Retinal pigment epithelial cell (primary cell): ENCODE data around the gene PCSK6.

Source experiments
- DNase-seq: peaks from one replicate; pipeline ENCODE4 v3.0.0-alpha.2; 2010; ENCODE audit warnings: low read depth
- H3K4me3 ChIP-seq: 2 replicates; pipeline ENCODE4 v1.5.1; 2011; ENCODE audit warnings: mild to moderate bottlenecking, low read length, control low read depth, moderate library complexity
- TF ChIP-seq, protein P1 (sequence below): conservative IDR thresholded peaks from 2 replicates; pipeline ENCODE4 v1.5.1; 2011; ENCODE audit warnings: low read depth, low read length, control low read depth, inconsistent platforms

The PCSK6 gene

DNA sequence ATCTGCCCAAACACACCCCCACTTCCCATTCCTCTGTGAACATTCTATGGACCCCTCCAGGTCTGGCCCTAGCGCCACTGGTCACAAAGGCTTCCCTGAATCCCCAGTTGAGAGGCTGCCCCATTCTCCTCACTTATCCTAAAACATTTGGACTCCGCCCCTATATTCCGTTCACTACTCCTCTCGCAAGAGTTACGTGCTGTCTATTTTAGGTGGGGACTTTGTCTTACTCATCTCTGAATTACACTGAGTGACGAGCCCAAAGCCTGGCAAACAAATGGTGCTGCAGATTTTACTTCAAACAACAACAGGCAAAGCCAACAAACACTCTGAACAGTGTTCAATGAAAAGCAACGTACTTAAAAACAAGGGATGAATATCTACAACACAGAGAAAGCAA, 14.5 kb downstream of the PCSK6 start:
- TF ChIP-seq, protein P1, sequence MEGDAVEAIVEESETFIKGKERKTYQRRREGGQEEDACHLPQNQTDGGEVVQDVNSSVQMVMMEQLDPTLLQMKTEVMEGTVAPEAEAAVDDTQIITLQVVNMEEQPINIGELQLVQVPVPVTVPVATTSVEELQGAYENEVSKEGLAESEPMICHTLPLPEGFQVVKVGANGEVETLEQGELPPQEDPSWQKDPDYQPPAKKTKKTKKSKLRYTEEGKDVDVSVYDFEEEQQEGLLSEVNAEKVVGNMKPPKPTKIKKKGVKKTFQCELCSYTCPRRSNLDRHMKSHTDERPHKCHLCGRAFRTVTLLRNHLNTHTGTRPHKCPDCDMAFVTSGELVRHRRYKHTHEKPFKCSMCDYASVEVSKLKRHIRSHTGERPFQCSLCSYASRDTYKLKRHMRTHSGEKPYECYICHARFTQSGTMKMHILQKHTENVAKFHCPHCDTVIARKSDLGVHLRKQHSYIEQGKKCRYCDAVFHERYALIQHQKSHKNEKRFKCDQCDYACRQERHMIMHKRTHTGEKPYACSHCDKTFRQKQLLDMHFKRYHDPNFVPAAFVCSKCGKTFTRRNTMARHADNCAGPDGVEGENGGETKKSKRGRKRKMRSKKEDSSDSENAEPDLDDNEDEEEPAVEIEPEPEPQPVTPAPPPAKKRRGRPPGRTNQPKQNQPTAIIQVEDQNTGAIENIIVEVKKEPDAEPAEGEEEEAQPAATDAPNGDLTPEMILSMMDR, result no peak
- H3K4me3 ChIP-seq, result no peak overlapping the region
- DNase-seq, result no peak

DNA sequence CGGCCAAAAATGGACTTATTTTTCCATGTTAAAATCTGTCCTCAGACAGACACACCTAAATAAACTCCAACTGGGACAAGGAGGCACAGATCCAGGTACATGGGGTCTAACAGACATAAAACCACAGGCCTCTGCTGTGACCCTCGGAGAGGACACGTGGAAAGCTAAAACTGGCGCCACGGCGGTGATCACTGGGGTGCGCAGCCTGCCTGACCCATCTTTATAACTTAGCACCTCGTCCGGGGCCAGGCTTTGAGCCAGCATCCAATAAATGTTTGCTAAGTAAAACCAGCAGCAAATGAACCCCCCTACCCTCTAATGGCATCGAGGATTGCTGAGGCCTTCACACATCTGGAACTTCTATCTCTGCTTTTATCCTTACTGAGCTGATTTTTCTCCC, 15.3 kb downstream of the PCSK6 start:
- DNase-seq, result no peak
- TF ChIP-seq, protein P1, result no peak
- H3K4me3 ChIP-seq, result no peak overlapping the region

DNA sequence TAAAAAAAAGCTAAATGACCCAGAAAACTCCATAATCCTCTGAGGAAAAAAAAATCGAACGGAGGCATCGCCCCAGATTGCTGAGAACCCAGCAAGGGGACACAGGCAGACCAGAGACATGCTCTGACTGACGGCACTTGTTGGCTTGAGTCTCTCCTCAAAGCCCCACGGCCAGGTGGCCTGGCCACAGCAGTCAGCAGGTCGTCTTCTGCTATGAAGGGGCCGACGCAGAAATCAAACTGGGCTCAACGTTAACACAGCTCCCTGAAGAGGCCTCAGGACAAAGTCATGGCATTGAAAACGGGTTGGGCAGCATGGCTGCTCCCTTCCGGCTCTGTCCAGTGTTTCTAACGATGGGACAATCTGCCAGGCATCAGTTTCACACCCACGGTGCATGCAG, 17.5 kb downstream of the PCSK6 start:
- DNase-seq, result no peak
- TF ChIP-seq, protein P1, result no peak
- no peak overlapping the region for H3K4me3 ChIP-seq

DNA sequence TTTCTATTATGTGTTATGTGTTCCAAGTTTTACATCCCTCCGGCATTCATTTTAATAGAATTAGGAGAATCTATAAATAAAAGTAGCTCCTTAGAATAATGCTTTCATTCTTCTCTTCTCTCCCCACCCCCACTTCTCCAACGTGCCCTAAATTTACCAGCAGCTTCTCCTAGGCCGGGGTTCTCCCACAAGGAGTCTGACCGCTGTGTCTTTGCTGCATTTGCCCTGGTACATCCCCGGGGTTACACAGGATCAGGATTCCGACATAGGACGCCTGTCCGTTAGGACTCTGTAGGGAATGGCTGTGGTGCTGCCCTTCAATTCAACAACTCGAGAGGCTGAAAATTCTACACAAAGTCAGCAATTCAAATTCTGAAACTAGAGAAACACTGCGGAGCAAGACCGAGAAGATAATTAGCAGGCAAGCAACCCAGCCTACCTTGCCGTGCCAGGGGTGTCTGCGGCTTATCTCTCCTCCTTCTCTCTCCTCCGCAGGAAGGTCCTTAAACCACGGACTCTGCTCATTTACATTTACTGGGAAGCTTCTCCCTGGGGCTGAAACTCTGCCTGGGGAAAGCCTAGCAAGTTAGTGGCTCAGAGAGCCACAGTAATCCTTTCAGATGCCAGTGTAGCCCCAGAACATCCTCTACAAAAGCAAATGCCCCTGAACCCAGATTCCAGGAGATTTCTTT, 18.8 kb downstream of the PCSK6 start:
- H3K4me3 ChIP-seq, result no peak overlapping the region
- TF ChIP-seq, protein P1, result no peak

DNA sequence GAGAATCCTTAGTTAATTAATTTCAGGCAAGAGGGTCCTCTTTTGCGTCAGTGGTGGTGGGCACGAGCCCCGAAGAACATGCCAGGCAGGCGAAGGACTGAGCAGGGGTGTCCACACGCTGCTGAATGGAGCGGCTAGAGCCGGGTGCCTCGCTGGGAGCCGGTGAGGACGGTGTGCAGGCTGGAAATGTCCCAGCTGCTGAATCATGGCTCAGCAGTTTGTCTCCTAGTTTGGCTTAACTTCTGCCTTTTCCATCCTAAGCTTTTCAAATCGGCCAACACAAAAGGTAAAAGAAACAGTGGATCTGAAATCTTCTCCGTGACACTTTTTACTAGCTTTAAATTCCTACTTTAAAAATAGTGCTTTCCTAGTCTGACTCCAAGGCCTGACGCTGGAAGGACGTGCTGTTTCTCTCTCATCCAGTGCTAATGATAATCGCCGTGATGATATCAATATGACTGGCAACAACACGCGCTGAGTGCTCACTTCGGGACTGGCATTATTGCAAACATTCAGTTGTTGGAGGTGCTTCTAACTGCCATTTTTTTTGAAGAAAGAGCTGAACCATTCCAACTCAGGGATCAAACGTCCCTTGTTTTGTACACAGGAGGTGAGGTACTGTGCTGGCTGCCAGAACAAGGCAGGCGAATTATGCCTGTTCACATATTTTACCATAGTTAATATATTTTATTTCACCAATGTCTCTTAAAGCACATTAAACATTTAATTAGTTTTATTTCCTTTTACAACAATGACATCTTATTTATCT, 19.8 kb downstream of the PCSK6 start:
- DNase-seq, result no peak
- TF ChIP-seq, protein P1, result no peak
- H3K4me3 ChIP-seq, result no peak overlapping the region

More for the DNA sequence above, 18.8 kb downstream of the PCSK6 start:
- DNase-seq, result no peak

DNA sequence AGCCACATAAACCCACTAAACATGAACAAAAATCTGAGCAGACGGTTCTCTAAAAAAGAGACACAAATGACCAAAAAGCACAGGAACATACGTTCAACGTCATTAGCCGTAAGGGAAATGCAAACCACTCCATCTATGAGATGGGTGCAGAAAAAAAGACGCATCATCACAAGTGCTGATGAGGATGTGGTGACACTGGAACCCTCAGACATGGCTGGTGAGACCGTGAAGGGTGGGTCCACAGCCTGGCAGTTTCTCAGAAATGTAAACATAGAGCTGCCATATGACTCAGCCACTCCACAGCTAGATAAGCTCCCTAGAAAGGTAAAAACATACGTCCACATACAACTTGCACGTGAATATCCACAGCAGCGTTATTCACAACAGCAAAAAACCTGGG, 23.3 kb downstream of the PCSK6 start:
- TF ChIP-seq, protein P1, result no peak
- DNase-seq, result no peak
- no peak overlapping the region for H3K4me3 ChIP-seq
